ENCODE measurements around the gene KLHDC1.

DNA sequence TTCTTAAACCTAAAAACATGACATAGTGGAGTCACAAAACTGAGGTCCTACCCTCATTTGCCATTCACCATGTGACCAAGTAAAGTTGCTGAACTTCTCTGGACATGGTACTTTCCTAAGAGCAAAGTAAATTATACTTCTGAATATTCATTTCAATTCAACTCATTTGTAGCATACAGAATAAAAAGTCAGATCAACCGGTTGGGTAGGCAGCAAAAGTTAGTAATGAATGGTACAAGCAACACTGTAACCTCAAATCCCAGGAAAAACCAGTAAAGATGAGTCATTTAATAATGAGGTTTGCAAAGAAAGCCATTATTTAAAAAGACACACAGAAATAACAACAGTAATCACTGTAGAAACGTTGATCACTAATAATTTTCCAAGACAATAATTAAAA lies 13.6 kb upstream of the KLHDC1 start:
- no peak for TF ChIP-seq RXRA (IDR thresholded peaks at IDR 0.05)
- TF ChIP-seq CTCF (IDR thresholded peaks at IDR 0.05; ENCODE audit: low read depth, low read length, missing input control), result no peak
- no peak for TF ChIP-seq TAF1 (conservative IDR thresholded peaks at IDR 0.05)
- TF ChIP-seq, protein P1, sequence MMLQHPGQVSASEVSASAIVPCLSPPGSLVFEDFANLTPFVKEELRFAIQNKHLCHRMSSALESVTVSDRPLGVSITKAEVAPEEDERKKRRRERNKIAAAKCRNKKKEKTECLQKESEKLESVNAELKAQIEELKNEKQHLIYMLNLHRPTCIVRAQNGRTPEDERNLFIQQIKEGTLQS (IDR thresholded peaks at IDR 0.05), result no peak
- TF ChIP-seq REST (IDR thresholded peaks at IDR 0.05), result no peak
- no peak for TF ChIP-seq RAD21 (IDR thresholded peaks at IDR 0.05)
- TF ChIP-seq JUND (IDR thresholded peaks at IDR 0.05), result no peak
- TF ChIP-seq, protein P2, sequence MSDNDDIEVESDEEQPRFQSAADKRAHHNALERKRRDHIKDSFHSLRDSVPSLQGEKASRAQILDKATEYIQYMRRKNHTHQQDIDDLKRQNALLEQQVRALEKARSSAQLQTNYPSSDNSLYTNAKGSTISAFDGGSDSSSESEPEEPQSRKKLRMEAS (IDR thresholded peaks at IDR 0.05), result no peak
- no peak for TF ChIP-seq FOXA1 (IDR thresholded peaks at IDR 0.05)
- TF ChIP-seq, protein P3, sequence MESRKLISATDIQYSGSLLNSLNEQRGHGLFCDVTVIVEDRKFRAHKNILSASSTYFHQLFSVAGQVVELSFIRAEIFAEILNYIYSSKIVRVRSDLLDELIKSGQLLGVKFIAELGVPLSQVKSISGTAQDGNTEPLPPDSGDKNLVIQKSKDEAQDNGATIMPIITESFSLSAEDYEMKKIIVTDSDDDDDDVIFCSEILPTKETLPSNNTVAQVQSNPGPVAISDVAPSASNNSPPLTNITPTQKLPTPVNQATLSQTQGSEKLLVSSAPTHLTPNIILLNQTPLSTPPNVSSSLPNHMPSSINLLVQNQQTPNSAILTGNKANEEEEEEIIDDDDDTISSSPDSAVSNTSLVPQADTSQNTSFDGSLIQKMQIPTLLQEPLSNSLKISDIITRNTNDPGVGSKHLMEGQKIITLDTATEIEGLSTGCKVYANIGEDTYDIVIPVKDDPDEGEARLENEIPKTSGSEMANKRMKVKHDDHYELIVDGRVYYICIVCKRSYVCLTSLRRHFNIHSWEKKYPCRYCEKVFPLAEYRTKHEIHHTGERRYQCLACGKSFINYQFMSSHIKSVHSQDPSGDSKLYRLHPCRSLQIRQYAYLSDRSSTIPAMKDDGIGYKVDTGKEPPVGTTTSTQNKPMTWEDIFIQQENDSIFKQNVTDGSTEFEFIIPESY (IDR thresholded peaks at IDR 0.05), result no peak
- TF ChIP-seq YY1 (IDR thresholded peaks at IDR 0.05), result no peak
- no peak for TF ChIP-seq SP1 (IDR thresholded peaks at IDR 0.05)

All from liver (tissue), 3 donors.